Fibroblast of peridontal ligament (primary cell): ENCODE measurements around the gene DNTT.

Source experiments
- DNase-seq: peaks from one replicate; pipeline ENCODE4 v3.0.0-alpha.2; 2010; ENCODE audit errors: extremely low read depth

The DNTT gene

DNA sequence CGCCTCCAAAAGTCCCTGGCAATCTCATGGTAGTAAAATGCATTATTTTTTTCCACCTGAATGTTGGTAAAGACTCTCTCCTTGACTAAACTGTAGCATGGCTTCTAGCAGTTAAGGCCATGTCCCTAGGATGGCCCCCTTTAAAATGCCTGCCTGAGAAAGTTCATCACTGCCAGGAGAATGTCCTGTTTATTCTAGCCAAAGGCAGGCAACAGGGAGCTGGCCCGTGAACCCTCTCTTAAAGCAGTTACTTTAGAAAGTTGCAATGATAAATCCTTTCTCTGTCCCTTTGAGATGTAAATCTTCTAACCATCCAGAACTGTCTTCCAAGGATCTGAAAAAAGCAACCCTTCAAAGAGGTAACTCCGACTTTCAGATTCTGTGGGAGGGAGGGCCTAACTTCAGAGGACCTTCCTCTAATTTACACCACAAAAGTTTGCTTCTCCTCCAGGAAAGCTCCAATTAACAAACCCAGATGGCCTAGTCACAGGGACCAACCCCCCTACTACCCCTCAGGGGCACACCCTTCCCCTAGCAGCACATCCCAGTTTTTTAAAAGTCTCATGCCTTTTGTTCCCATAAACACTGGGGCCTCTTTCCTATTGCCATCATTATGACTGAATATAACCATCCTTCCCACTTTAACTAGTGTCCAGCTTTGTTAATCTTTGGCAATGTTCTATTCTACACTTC, 5.5 kb downstream of the DNTT start:
- no peak for DNase-seq

GRCh38 chr10:96310321-96310669, 6.1 kb downstream of the DNTT start:
- no peak for DNase-seq

- no peak for DNase-seq
Measured at GRCh38 chr10:96311180-96311715, 7.0 kb downstream of the DNTT start.

GRCh38 chr10:96313344-96313743, 9.1 kb downstream of the DNTT start:
- no peak for DNase-seq

- DNase-seq: no peak
Measured at GRCh38 chr10:96317067-96317833, 13.0 kb downstream of the DNTT start.

- DNase-seq: peak; percentile 3
Measured at GRCh38 chr10:96319754-96320474, 15.7 kb downstream of the DNTT start.

GRCh38 chr10:96321822-96322221, 17.6 kb downstream of the DNTT start:
- no peak for DNase-seq

GRCh38 chr10:96322275-96322674, 18.0 kb downstream of the DNTT start:
- no peak for DNase-seq

DNA sequence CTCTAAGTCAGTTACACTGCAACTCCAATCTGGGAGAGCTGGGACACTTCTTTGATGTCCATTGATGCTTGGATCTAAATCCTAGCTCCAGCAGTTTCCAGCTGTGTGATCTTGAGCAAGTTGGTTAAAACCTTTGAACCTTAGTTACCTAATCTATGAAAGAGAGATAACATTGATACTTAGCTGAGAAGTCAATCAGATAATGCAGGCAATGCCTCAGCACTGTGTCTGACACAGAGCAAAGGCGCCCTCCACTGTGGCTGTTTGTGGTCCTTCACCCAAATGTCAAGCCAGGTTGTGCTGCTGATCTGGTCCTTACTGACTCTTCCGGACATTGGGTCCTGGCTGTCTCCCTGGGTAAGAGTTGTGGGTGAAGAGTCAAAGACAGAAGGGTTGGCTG, 20.2 kb downstream of the DNTT start:
- no peak for DNase-seq

GRCh38 chr10:96325719-96326373, 21.6 kb downstream of the DNTT start:
- no peak for DNase-seq

DNA sequence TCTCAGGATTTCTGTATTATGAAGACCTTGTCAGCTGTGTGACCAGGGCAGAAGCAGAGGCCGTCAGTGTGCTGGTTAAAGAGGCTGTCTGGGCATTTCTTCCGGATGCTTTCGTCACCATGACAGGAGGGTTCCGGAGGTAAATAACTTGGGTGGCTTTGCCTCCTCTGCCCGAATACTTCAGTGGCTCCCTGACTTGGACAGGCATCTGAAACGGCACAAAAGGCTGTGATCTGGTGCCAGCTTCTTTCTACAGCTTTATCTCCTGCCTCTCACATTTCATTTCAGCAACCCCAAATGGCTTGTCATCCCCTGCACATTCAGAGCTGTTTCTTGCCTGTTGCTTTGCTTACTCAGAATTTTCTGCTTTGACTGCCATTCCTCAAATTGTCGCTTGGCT, 23.2 kb downstream of the DNTT start:
- DNase-seq: no peak

- DNase-seq: no peak
Measured at GRCh38 chr10:96333101-96333500, 28.9 kb downstream of the DNTT start.

GRCh38 chr10:96334616-96335526, 30.6 kb downstream of the DNTT start:
- DNase-seq: peak; percentile 54

GRCh38 chr10:96337106-96337505, 32.9 kb downstream of the DNTT start:
- DNase-seq: no peak

- DNase-seq: no peak
Measured at GRCh38 chr10:96338279-96338925, 34.2 kb downstream of the DNTT start.

- DNase-seq: no peak
Measured at GRCh38 chr10:96339383-96339782, 35.1 kb downstream of the DNTT start.

GRCh38 chr10:96339956-96340904, 36.0 kb downstream of the DNTT start:
- peak; percentile 49 for DNase-seq

- no peak for DNase-seq
Measured at GRCh38 chr10:96341219-96342182, 37.3 kb downstream of the DNTT start.
